Measurements from ENCODE around the gene AATF. TPM values are rescaled to one million over a fixed set of nuclear protein-coding genes. Genes with fewer than 3 reads are reported as not detected.

The AATF gene
- total RNA-seq, 2 donors from 2014 or later: 27.3 to 45.7 TPM

DNA sequence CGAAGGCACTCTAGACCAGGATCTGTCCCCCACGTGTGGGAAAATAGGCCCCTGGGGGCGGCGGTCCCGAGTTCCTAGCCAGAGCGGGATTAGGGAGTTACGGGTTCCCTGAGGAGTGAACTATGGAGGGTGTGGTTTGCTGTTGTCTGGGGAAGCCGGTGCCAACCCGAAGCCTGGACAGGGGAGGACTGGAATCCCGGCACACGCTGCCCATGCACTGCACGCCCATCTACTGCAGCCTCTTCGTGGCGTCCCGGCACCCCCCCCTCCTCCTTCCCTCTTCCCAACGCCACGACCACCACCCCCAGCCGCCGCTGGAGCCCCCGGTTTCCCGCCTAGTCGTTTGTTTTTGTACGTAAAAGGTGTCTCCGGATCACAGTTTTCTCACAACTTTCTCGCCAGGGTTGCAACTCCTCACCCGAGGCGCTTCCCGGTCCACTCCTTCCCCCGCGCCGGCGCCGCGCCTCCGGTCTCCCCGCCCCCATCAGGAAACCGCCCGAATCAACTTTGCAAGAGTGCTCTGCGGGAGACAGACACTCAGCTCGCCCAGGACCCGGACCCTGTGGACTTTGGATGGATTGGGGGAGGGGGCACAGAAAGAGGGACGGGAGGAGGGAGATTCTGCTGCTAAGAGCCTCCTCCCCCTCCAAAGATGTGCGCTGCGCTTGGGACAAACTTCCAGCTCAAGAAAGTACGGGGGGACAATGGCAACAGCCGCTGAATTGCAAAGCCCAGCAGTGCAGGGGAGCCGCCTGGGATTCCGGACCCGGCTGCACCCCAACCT, 12.9 kb upstream of the AATF start:
- Histone ChIP-seq H3K4me1 (replicated peaks) (no peaks in the 10 kb centered on the region), H3K27ac (no peak overlapping the region), H3K36me3 (no peaks in the 10 kb centered on the region), H3K9me3 (no peaks in the 10 kb centered on the region), H3K4me3 (no peak overlapping the region), H3K27me3 (replicated peaks; ENCODE audit: insufficient read depth) (peaks cover 96% of the 10 kb centered on the region)
- intact Hi-C loops (cut with DNase I): no loop called here
- no peak for DNase-seq (ENCODE audit: low spot score)
- TF ChIP-seq POLR2A (IDR thresholded peaks at IDR 0.05) (no peak), POLR2AphosphoS5 (IDR thresholded peaks at IDR 0.05) (no peak)
- TF ChIP-seq, protein P1, sequence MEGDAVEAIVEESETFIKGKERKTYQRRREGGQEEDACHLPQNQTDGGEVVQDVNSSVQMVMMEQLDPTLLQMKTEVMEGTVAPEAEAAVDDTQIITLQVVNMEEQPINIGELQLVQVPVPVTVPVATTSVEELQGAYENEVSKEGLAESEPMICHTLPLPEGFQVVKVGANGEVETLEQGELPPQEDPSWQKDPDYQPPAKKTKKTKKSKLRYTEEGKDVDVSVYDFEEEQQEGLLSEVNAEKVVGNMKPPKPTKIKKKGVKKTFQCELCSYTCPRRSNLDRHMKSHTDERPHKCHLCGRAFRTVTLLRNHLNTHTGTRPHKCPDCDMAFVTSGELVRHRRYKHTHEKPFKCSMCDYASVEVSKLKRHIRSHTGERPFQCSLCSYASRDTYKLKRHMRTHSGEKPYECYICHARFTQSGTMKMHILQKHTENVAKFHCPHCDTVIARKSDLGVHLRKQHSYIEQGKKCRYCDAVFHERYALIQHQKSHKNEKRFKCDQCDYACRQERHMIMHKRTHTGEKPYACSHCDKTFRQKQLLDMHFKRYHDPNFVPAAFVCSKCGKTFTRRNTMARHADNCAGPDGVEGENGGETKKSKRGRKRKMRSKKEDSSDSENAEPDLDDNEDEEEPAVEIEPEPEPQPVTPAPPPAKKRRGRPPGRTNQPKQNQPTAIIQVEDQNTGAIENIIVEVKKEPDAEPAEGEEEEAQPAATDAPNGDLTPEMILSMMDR (IDR thresholded peaks at IDR 0.05): no peak
- 4% methylated on average over 49 of the region's 49 CpGs for WGBS

DNA sequence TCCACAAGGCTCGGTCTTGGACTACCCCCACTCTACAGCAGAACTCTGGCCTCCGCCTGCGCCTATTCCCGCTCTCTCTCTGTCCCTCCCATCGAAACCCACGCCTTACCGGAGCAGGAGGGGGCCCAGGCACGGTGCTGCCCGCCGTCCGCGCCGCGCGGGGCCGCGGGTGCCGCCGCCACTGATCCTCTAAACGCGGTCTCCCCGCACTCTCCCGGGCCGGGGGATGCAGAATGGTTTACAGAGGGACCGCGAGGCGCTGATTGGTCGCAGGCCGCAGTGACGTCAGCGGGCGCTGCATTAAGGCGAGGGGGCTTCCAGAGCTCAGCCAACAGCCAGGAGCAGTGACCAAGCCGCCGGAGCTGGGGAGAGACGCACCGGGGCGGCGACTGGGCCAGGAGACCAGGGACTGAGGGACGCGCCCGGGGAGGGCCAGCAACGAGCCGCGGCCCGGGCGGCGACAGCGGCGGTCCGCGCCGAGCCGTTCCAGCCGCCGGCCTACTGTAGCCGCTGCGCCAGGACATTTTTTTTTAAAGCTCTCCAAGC, 12.2 kb upstream of the AATF start:
- Histone ChIP-seq H3K27me3 (replicated peaks; ENCODE audit: insufficient read depth) (peaks cover 96% of the 10 kb centered on the region), H3K4me1 (replicated peaks) (no peaks in the 10 kb centered on the region), H3K27ac (no peak overlapping the region), H3K36me3 (no peaks in the 10 kb centered on the region), H3K4me3 (no peak overlapping the region), H3K9me3 (no peaks in the 10 kb centered on the region)
- DNase-seq (ENCODE audit: low spot score): no peak
- TF ChIP-seq POLR2A (IDR thresholded peaks at IDR 0.05) (no peak), POLR2AphosphoS5 (IDR thresholded peaks at IDR 0.05) (no peak)
- WGBS: 4% methylated on average over 57 of the region's 58 CpGs
- intact Hi-C loops (cut with DNase I): no loop called here

DNA sequence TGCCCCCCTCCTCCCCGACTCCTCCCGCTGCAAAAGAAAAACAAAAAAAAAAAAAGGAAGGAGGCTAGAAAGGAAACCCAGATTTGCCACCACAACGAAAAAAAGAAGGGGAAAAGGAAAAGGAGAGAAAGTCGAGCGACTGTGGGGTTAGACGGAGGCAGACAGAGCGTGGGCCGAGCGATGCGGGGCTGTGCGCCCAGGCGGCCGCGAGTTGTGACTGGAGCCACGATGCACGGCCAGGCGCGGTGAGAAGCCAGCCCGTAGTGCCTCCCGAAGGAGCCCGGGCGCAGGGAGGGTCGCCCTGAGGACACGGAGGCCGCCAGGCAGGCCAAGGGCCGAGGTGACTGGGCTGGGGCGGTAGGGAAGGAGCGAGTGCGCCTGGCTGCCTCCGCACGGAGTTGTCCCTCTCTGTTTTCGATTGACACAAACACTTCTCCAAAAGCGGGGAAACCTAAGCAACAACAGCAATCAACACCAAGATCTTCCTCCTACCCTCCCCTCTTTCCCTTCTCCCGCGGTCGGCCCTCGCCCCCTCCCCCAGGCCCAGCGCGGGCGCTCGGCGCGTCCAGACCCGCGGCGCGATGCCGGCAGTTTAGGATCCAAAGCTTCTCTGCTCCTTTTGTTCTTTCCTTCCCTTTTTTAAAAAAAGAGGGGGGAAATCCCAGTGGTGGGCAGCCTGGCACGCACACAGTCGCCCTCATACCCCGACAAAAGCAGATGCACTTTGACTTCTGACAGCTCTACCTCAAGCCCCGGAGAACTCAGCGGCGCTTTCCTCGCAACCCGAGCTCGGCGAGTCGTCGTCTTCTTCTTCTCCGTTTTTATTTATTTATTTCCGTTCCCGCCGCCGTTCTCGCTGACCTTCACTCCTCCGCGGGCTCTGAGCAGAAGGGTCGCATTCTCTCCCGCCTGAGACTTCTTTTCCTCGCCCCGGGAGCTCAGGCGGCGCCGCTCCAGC, 11.5 kb upstream of the AATF start, which contains the start of gene LHX1:
Gene LHX1, plus strand, starts transcription at position 475 of the 958 bp plus-strand sequence. CDS start 723 bp downstream, outside the sequence.
- H3K4me3 ChIP-seq: no peak within 1 kb of the TSS
- H3K27me3 ChIP-seq (replicated peaks; ENCODE audit: insufficient read depth): peaks cover 96% of the 10 kb centered on the region
- H3K4me1 ChIP-seq (replicated peaks): no peaks in the 10 kb centered on the region
- 4% methylated on average over 75 of the region's 75 CpGs for WGBS
- intact Hi-C loops (cut with DNase I): no loop called here
- no peaks in the 10 kb centered on the region for H3K9me3 ChIP-seq
- H3K36me3 ChIP-seq: no peaks in the 10 kb centered on the region
- peak; percentile 38 for TF ChIP-seq POLR2AphosphoS5 (IDR thresholded peaks at IDR 0.05)
- TF ChIP-seq, protein P1 (IDR thresholded peaks at IDR 0.05): no peak
- H3K27ac ChIP-seq: no peak within 1 kb of the TSS
- no peak for DNase-seq (ENCODE audit: low spot score)

DNA sequence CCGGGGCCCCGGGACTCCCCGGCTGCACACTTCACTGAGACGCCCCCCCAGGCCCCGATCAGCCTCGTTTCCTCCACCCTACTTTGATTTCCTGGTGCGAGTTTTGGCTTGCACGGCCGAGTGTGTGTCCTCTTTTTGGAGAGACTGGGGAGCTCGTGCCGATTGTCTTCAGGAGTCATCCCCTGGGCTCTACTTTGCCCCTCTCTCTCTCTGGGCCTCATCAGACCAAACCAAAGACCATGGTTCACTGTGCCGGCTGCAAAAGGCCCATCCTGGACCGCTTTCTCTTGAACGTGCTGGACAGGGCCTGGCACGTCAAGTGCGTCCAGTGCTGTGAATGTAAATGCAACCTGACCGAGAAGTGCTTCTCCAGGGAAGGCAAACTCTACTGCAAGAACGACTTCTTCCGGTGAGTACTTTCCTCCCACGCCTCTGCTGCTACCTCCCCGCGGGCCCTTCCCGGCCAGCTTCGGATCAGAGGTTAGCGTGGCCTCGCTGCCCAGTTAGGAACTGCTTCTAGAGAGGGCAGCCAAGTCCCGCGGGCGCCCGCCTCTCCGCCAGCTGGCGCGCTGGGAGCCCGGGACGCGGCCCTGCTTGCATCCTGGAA, 10.7 kb upstream of the AATF start:
- no peak for DNase-seq (ENCODE audit: low spot score)

More for the DNA sequence above, 10.7 kb upstream of the AATF start:
- intact Hi-C loops (cut with DNase I): no loop called here
- Histone ChIP-seq H3K4me3 (no peak overlapping the region), H3K27ac (no peak overlapping the region), H3K9me3 (no peaks in the 10 kb centered on the region), H3K36me3 (no peaks in the 10 kb centered on the region), H3K4me1 (replicated peaks) (no peaks in the 10 kb centered on the region), H3K27me3 (replicated peaks; ENCODE audit: insufficient read depth) (peaks cover 94% of the 10 kb centered on the region)
- TF ChIP-seq, protein P1 (IDR thresholded peaks at IDR 0.05): no peak
- TF ChIP-seq POLR2AphosphoS5 (IDR thresholded peaks at IDR 0.05) (no peak), POLR2A (IDR thresholded peaks at IDR 0.05) (no peak)
- WGBS: 3% methylated on average over 36 of the region's 36 CpGs

Measured in prostate gland (tissue), 2 donors.